Measurements from ENCODE around the gene FOXRED1.

FOXRED1 gene

GRCh38 chr11:126279191-126279590, 10.2 kb downstream of the FOXRED1 start:
- no peaks in the 10 kb centered on the region for H3K79me2 ChIP-seq (ENCODE audit: insufficient read depth, low read length)
- H3K4me3 ChIP-seq (ENCODE audit: low read depth, low read length, poor library complexity, severe bottlenecking) = no peak overlapping the region
- no peak for TF ChIP-seq EZH2 (IDR thresholded peaks at IDR 0.05; ENCODE audit: borderline replicate concordance, low read length)
- TF ChIP-seq, protein P1, sequence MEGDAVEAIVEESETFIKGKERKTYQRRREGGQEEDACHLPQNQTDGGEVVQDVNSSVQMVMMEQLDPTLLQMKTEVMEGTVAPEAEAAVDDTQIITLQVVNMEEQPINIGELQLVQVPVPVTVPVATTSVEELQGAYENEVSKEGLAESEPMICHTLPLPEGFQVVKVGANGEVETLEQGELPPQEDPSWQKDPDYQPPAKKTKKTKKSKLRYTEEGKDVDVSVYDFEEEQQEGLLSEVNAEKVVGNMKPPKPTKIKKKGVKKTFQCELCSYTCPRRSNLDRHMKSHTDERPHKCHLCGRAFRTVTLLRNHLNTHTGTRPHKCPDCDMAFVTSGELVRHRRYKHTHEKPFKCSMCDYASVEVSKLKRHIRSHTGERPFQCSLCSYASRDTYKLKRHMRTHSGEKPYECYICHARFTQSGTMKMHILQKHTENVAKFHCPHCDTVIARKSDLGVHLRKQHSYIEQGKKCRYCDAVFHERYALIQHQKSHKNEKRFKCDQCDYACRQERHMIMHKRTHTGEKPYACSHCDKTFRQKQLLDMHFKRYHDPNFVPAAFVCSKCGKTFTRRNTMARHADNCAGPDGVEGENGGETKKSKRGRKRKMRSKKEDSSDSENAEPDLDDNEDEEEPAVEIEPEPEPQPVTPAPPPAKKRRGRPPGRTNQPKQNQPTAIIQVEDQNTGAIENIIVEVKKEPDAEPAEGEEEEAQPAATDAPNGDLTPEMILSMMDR (IDR thresholded peaks at IDR 0.05; ENCODE audit: low read length) = no peak
- H2AFZ ChIP-seq (ENCODE audit: low read length) = no peak overlapping the region
- no peaks in the 10 kb centered on the region for H3K27me3 ChIP-seq (ENCODE audit: insufficient read depth, low read length)
- H3F3A ChIP-seq (ENCODE audit: insufficient read depth, low read length) = no peaks in the 10 kb centered on the region
- H3K9me3 ChIP-seq (ENCODE audit: low read length) = no peaks in the 10 kb centered on the region
- H3K9ac ChIP-seq (ENCODE audit: low read length) = no peak overlapping the region
- H3K36me3 ChIP-seq (ENCODE audit: insufficient read depth, low read length) = peaks cover 29% of the 10 kb centered on the region
- H3K4me2 ChIP-seq (ENCODE audit: low read length) = no peak overlapping the region
- no peaks in the 10 kb centered on the region for H3K9me2 ChIP-seq (ENCODE audit: low read depth, low read length)
- H3K4me1 ChIP-seq (ENCODE audit: insufficient read depth, low read length, severe bottlenecking) = peaks cover 21% of the 10 kb centered on the region
- H4K20me1 ChIP-seq (ENCODE audit: insufficient read depth, low read length) = no peaks in the 10 kb centered on the region
- no peak overlapping the region for H3K27ac ChIP-seq (ENCODE audit: low read depth, low read length, poor library complexity, severe bottlenecking)

DNA sequence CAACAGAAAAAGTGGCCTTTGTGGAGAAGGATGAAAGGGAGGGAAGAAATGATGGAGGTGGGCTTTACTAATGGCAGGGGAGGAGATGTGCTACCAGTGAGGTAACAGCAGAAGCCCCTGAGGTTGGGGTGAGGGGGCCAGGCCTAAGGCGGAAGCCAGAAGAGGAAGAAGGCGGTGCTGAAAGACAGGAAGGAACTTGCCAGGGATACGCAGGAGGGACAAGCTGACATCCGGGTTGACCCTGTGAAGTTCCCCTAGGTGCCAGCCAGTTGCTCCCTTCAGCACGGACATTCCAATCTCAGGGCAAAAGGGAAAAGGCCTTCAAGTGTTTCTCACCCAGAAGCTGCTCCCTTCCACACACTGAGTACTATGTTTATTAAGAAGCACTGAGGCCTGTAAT, 11.6 kb downstream of the FOXRED1 start:
- H4K20me1 ChIP-seq (ENCODE audit: insufficient read depth, low read length) = no peaks in the 10 kb centered on the region
- H3F3A ChIP-seq (ENCODE audit: insufficient read depth, low read length) = no peaks in the 10 kb centered on the region
- H2AFZ ChIP-seq (ENCODE audit: low read length) = no peak overlapping the region
- no peaks in the 10 kb centered on the region for H3K27me3 ChIP-seq (ENCODE audit: insufficient read depth, low read length)
- H3K4me1 ChIP-seq (ENCODE audit: insufficient read depth, low read length, severe bottlenecking) = peaks cover 28% of the 10 kb centered on the region
- no peak overlapping the region for H3K9ac ChIP-seq (ENCODE audit: low read length)
- TF ChIP-seq, protein P1 (IDR thresholded peaks at IDR 0.05; ENCODE audit: low read length) = no peak
- no peak for TF ChIP-seq EZH2 (IDR thresholded peaks at IDR 0.05; ENCODE audit: borderline replicate concordance, low read length)
- H3K9me3 ChIP-seq (ENCODE audit: low read length) = no peaks in the 10 kb centered on the region
- no peak overlapping the region; the same call in 1 of the 2 replicates for H3K4me2 ChIP-seq (ENCODE audit: low read length)
- H3K9me2 ChIP-seq (ENCODE audit: low read depth, low read length) = no peaks in the 10 kb centered on the region
- H3K27ac ChIP-seq (ENCODE audit: low read depth, low read length, poor library complexity, severe bottlenecking) = no peak overlapping the region
- no peaks in the 10 kb centered on the region for H3K79me2 ChIP-seq (ENCODE audit: insufficient read depth, low read length)
- H3K4me3 ChIP-seq (ENCODE audit: low read depth, low read length, poor library complexity, severe bottlenecking) = no peak overlapping the region
- H3K36me3 ChIP-seq (ENCODE audit: insufficient read depth, low read length) = peaks cover 18% of the 10 kb centered on the region; the same call in 1 of the 2 replicates

- no peak overlapping the region for H3K9ac ChIP-seq (ENCODE audit: low read length)
- no peak overlapping the region for H2AFZ ChIP-seq (ENCODE audit: low read length)
- no peaks in the 10 kb centered on the region for H3K9me3 ChIP-seq (ENCODE audit: low read length)
- H3K4me1 ChIP-seq (ENCODE audit: insufficient read depth, low read length, severe bottlenecking) = peaks cover 28% of the 10 kb centered on the region
- no peak overlapping the region for H3K27ac ChIP-seq (ENCODE audit: low read depth, low read length, poor library complexity, severe bottlenecking)
- peaks cover 13% of the 10 kb centered on the region; the same call in 1 of the 2 replicates for H3K36me3 ChIP-seq (ENCODE audit: insufficient read depth, low read length)
- H4K20me1 ChIP-seq (ENCODE audit: insufficient read depth, low read length) = no peaks in the 10 kb centered on the region
- H3K27me3 ChIP-seq (ENCODE audit: insufficient read depth, low read length) = no peaks in the 10 kb centered on the region
- H3K4me3 ChIP-seq (ENCODE audit: low read depth, low read length, poor library complexity, severe bottlenecking) = no peak overlapping the region
- H3F3A ChIP-seq (ENCODE audit: insufficient read depth, low read length) = no peaks in the 10 kb centered on the region
- H3K79me2 ChIP-seq (ENCODE audit: insufficient read depth, low read length) = no peaks in the 10 kb centered on the region
- H3K9me2 ChIP-seq (ENCODE audit: low read depth, low read length) = no peaks in the 10 kb centered on the region
- TF ChIP-seq, protein P1 (IDR thresholded peaks at IDR 0.05; ENCODE audit: low read length) = no peak
- TF ChIP-seq EZH2 (IDR thresholded peaks at IDR 0.05; ENCODE audit: borderline replicate concordance, low read length) = no peak
- no peak overlapping the region for H3K4me2 ChIP-seq (ENCODE audit: low read length)
Observed at GRCh38 chr11:126281245-126281644, 12.3 kb downstream of the FOXRED1 start.

Measured in OCI-LY1 (cell line).